MM.1S (cell line): Measurements from ENCODE around the gene MAP3K1.
"Not testable (repeated sequence)": the region's sequence is repeated elsewhere in the genome, so short reads cannot be mapped to it uniquely, and the experiment has no call there.

Experiments used
- DNase-seq: peaks from one replicate; pipeline ENCODE4 v3.0.0-alpha.2; 2015
- H2AFZ ChIP-seq: fragments of 300-600 bp; sonication (generic); 2 replicates; pipeline ENCODE4 v1.6.0; 2016; ENCODE audit warnings: antibody characterized with exemption, low read length
- H3F3A ChIP-seq: fragments of 300-600 bp; sonication (generic); 2 replicates; pipeline ENCODE4 v1.6.1; 2016; ENCODE audit warnings: mild to moderate bottlenecking, antibody characterized with exemption, low read length, moderate library complexity, mixed read lengths; ENCODE audit not compliant: insufficient read depth
- H3K27ac ChIP-seq: fragments of 300-600 bp; sonication (generic); 2 replicates; pipeline ENCODE4 v1.5.1; 2016; ENCODE audit warnings: mild to moderate bottlenecking, low read length
- H3K27me3 ChIP-seq: fragments of 300-600 bp; sonication (generic); replicated peaks from 2 replicates; pipeline ENCODE4 v1.6.0; 2016; ENCODE audit warnings: low read length; ENCODE audit not compliant: insufficient read depth
- H3K36me3 ChIP-seq: fragments of 300-600 bp; sonication (generic); replicated peaks from 2 replicates; pipeline ENCODE4 v1.6.1; 2016; ENCODE audit warnings: mild to moderate bottlenecking, low read length, mixed read lengths; ENCODE audit not compliant: insufficient read depth
- H3K4me1 ChIP-seq: fragments of 300-600 bp; sonication (generic); 2 replicates; pipeline ENCODE4 v1.6.1; 2016; ENCODE audit warnings: low read length, mixed read lengths
- H3K4me2 ChIP-seq: fragments of 300-600 bp; sonication (generic); 2 replicates; pipeline ENCODE4 v1.6.0; 2016; ENCODE audit warnings: low read depth, low read length
- H3K4me3 ChIP-seq: fragments of 300-600 bp; sonication (generic); 2 replicates; pipeline ENCODE4 v1.5.1; 2016; ENCODE audit warnings: low read length, mixed read lengths
- H3K79me2 ChIP-seq: fragments of 300-600 bp; sonication (generic); 2 replicates; pipeline ENCODE4 v1.6.1; 2016; ENCODE audit warnings: mixed run types, low read length, mixed read lengths
- H3K9ac ChIP-seq: fragments of 300-600 bp; sonication (generic); 2 replicates; pipeline ENCODE4 v1.6.1; 2016; ENCODE audit warnings: low read length, mixed read lengths
- H3K9me2 ChIP-seq: fragments of 300-600 bp; sonication (generic); replicated peaks from 2 replicates; pipeline ENCODE4 v1.6.1; 2016; ENCODE audit warnings: mild to moderate bottlenecking, low read length, mixed read lengths; ENCODE audit not compliant: insufficient read depth
- H3K9me3 ChIP-seq: fragments of 300-600 bp; sonication (generic); replicated peaks from 2 replicates; pipeline ENCODE4 v1.6.1; 2016; ENCODE audit warnings: mild to moderate bottlenecking, low read length, mixed read lengths; ENCODE audit not compliant: insufficient read depth
- H4K20me1 ChIP-seq: fragments of 300-600 bp; sonication (generic); 2 replicates; pipeline ENCODE4 v1.6.1; 2016; ENCODE audit warnings: mild to moderate bottlenecking, low read length, moderate library complexity, mixed read lengths; ENCODE audit not compliant: insufficient read depth
- CTCF ChIP-seq: fragments of 300-600 bp; sonication (generic); IDR thresholded peaks from 2 replicates; pipeline ENCODE4 v1.5.1; 2016; ENCODE audit warnings: antibody characterized with exemption, low read length, mixed read lengths
- EZH2 ChIP-seq: fragments of 300-600 bp; sonication (generic); optimal IDR thresholded peaks from 2 replicates; pipeline ENCODE3; 2017; ENCODE audit warnings: low read depth, mild to moderate bottlenecking, antibody characterized with exemption, low read length, mixed read lengths
- EZH2phosphoT487 ChIP-seq: fragments of 300-600 bp; sonication (generic); IDR thresholded peaks from 2 replicates; pipeline ENCODE4 v1.6.1; 2018; ENCODE audit warnings: antibody characterized with exemption, low read length

MAP3K1 gene

GRCh38 chr5:56819060-56819881 is 3.9 kb downstream of the MAP3K1 start:
- no peaks in the 10 kb centered on the region for H3K9me3 ChIP-seq
- TF ChIP-seq CTCF: no peak
- TF ChIP-seq EZH2: no peak
- peaks cover 18% of the 10 kb centered on the region; the same call in 1 of the 2 replicates for H3F3A ChIP-seq
- no peak overlapping the region for H2AFZ ChIP-seq
- H3K36me3 ChIP-seq: no peaks in the 10 kb centered on the region
- peaks cover 84% of the 10 kb centered on the region for H3K79me2 ChIP-seq
- DNase-seq: no peak
- H3K4me2 ChIP-seq: peak overlapping the region; percentile 90
- peak overlapping the region; percentile 50; the same call in 1 of the 2 replicates for H3K9ac ChIP-seq
- peak overlapping the region; percentile 26; the same call in 1 of the 2 replicates for H3K27ac ChIP-seq
- no peaks in the 10 kb centered on the region for H3K9me2 ChIP-seq
- peaks cover 12% of the 10 kb centered on the region for H3K4me1 ChIP-seq
- H4K20me1 ChIP-seq: 0 out of 2 replicates have a peak, but pooled peaks cover 18% of the 10 kb centered on the region
- peak overlapping the region; percentile 52 for H3K4me3 ChIP-seq
- no peaks in the 10 kb centered on the region for H3K27me3 ChIP-seq

GRCh38 chr5:56821868-56822267 is 6.5 kb downstream of the MAP3K1 start:
- not testable (repeated sequence) for H3K4me3 ChIP-seq, H3K9ac ChIP-seq, H3K4me2 ChIP-seq, H3K36me3 ChIP-seq, H2AFZ ChIP-seq, H3K27me3 ChIP-seq, H3K9me2 ChIP-seq, H3K9me3 ChIP-seq, DNase-seq, H3K27ac ChIP-seq
- Histone ChIP-seq H3K79me2 (peaks cover 100% of the 10 kb centered on the region), H3K4me1 (peaks cover 14% of the 10 kb centered on the region), H4K20me1 (peaks cover 19% of the 10 kb centered on the region; the same call in 1 of the 2 replicates), H3F3A (peaks cover 12% of the 10 kb centered on the region; the same call in 1 of the 2 replicates)

GRCh38 chr5:56822981-56823380 is 7.6 kb downstream of the MAP3K1 start:
- Histone ChIP-seq H3K9ac (no peak overlapping the region), H3K36me3 (no peaks in the 10 kb centered on the region), H2AFZ (no peak overlapping the region), H4K20me1 (peaks cover 19% of the 10 kb centered on the region; the same call in 1 of the 2 replicates), H3K79me2 (peaks cover 100% of the 10 kb centered on the region), H3K9me2 (no peaks in the 10 kb centered on the region), H3K4me3 (no peak overlapping the region), H3K4me2 (no peak overlapping the region), H3K27me3 (no peaks in the 10 kb centered on the region), H3F3A (0 out of 2 replicates have a peak, but pooled peaks cover under 1% of the 10 kb centered on the region), H3K9me3 (no peaks in the 10 kb centered on the region), H3K27ac (no peak overlapping the region), H3K4me1 (peaks cover 17% of the 10 kb centered on the region)
- no peak for DNase-seq
- no peak for TF ChIP-seq CTCF
- TF ChIP-seq EZH2phosphoT487: no peak
- no peak for TF ChIP-seq EZH2

GRCh38 chr5:56824019-56824418 is 8.7 kb downstream of the MAP3K1 start:
- H3K79me2 ChIP-seq: peaks cover 100% of the 10 kb centered on the region
- no peak overlapping the region for H3K4me2 ChIP-seq
- no peak overlapping the region for H3K4me3 ChIP-seq

More at GRCh38 chr5:56824019-56824418, 8.7 kb downstream of the MAP3K1 start:
- H2AFZ ChIP-seq: no peak overlapping the region
- H3K9me3 ChIP-seq: no peaks in the 10 kb centered on the region
- no peak overlapping the region for H3K27ac ChIP-seq
- H3K9me2 ChIP-seq: no peaks in the 10 kb centered on the region
- no peak for TF ChIP-seq EZH2phosphoT487
- no peak for TF ChIP-seq EZH2
- TF ChIP-seq CTCF: no peak
- DNase-seq: no peak
- H3F3A ChIP-seq: peaks cover 10% of the 10 kb centered on the region
- H3K36me3 ChIP-seq: no peaks in the 10 kb centered on the region
- no peak overlapping the region for H3K9ac ChIP-seq
- H4K20me1 ChIP-seq: peaks cover 18% of the 10 kb centered on the region; the same call in 1 of the 2 replicates
- peaks cover 25% of the 10 kb centered on the region for H3K4me1 ChIP-seq
- no peaks in the 10 kb centered on the region for H3K27me3 ChIP-seq
